Stimulated activated CD4-positive, alpha-beta T cell treated with anti-CD3 and anti-CD28 coated beads, Interleukin-12 subunit alpha, Interleukin-12 subunit beta, amount 100 ng/mL, for 4 hours (primary cell): ENCODE results near the gene STARD8.
"Not testable (repeated sequence)": the region's sequence is repeated elsewhere in the genome, so short reads cannot be mapped to it uniquely, and the experiment has no call there.

Experiments used
- DNase-seq: peaks from one replicate; pipeline ENCODE4 v3.0.0-alpha.2; 2020

The STARD8 gene

DNA sequence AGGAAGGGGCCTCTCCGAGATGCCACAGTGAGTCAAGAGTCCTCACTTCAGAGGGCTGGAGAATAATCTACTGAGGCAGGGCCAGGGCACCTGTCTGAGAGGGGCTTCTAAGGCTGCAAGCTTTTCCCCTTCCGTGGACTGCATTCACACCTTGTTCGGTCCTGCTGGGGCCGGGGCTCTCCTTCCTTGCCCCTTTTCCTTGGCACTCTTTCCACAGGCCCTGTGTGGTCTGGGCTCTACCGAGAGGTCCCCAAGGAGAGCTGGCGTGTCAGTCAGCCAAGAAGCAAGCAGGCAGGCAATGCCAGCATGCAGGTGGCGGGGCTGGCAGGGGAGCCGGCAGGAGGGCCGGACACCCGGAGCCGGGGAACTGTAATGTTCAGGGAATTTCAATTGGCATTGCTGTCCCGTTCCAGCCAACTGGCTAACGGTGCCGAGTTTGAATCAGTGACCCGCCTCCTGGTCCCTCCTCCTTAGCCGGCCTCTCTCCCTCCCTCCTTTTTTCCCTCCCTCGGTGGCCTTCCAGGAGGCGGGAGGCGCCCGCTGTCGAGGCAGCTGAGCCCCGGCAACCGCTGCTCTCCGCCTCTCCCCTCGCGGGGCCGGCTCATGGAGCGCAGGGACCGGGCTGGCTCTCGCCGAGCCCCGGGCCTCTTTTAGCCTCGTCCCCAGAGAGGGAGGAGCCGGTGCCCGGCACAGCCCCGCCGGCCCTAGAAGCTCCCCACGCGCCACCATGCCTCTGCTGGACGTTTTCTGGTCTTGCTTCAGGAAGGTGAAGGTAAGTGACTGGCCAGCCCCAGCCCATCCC, at the start of gene STARD8:
Gene STARD8 (plus strand): TSS at position 511 of the 802 bp plus-strand sequence. CDS start 217 bp downstream, at position 728.
- no peak for DNase-seq

DNA sequence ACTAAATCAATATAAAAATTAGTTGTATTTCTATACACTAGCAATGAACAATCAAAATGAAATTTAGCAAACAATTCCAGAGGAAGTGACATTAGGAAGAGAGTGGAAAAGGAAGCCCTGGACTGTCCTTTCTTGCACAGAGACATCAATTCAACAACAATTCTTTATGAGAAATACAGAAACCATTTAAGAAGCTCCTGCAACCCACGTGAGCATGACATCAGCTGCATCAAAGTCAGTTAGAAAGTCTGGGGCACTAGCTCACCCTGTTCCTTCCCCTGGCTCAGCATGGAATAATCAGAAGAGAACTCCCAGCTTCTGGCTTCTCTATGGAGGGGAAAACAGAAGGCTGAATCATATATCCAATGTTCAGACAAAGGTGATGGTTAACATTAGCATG, 48.6 kb upstream of the STARD8 start:
- DNase-seq: no peak

DNA sequence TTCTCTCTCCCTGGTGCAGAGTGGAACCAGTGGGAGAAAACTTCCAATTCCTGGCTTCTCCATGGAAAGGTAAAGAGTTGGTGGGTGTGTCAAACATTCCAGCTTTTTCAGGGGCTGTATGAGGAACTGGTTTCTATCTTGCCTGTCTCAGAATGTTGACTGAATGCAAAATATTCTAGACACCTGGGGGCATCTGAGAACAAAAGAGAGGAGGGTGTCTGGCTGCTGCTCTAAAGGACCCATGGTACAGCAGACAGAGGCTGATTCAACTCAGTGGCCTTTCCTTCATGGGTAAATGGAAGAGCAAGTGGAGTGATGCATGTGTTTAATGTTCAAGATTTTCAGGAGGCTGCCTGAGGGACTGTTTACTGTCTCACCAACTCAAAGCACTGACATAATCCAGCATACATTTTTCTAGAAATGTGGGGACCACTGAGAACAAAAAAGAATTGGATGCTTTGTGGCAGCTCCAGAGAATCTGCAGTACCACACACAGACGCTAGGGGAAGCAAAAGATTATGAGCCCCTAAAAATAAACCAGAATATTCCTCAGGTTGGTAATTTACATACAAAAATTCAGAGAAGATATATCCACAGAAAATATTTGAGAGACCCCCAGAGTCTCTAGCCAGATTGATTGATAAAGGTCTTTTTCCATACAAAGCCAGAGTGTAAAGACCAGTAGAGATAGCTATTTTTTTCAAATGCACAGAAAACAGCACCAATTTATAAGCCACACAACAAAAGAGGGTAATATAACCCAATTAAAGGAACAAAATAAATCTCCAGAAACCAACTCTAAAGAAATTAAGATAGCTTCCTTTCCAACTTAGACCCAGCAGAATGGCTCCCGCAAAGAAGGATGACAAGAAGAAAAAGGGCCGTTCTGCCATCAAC, 48.0 kb upstream of the STARD8 start:
- DNase-seq: no peak

DNA sequence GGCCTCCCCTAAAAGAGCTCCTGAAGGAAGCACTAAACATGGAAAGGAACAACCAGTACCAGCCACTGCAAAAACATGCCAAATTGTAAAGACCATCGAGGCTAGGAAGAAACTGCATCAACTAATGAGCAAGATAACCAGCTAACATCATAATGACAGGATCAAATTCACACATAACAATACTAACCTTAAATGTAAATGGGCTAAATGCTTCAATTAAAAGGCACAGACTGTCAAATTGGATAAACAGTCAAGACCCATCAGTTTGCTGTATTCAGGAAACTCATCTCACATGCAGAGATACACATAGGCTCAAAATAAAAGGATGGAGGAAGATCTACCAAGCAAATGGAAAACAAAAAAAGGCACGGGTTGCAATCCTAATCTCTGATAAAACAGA, 43.2 kb upstream of the STARD8 start:
- DNase-seq: not testable (repeated sequence)

GRCh38 chrX:68614733-68615132, 32.7 kb upstream of the STARD8 start:
- DNase-seq: not testable (repeated sequence)

DNA sequence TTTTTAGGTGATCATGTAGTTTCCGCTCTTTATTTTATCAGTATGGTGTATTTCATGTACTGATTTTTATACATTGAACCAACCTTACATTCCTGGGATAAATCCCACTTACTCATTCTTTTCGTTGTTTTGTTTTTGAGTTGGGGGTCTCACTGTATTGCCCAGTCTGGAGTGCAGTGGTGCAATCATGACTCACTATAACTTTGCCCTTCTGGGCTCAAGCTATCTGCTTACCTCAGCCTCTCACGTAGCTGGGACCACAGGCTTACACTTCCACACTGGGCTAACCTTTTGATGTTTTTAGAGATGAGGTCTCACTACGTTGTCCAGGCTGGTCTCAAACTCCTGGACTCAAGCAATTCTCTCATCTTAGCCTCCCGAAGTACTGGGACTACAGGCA, 19.5 kb upstream of the STARD8 start:
- no peak for DNase-seq

DNA sequence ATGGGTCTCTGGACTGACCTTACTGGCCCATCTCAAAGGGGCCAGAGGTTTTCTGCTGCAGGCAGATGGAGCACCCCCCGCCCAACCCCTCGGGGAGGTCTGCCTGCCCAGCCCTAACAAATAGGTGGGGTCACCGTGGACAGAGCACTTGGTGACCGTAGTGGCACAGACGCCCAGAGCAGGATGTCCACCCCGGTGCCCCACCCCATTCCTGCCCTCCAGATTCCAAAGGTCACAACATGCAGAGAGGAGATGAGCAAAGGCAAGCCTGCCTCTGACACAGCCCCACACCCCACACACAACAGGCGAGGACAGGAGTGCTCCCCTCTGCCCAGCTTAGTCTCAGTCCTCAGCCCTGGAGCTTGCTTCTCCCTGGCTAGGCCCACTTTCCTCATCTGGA, 17.5 kb upstream of the STARD8 start:
- not testable (repeated sequence) for DNase-seq

GRCh38 chrX:68631336-68631735, 16.1 kb upstream of the STARD8 start:
- DNase-seq: no peak

- no peak for DNase-seq
These were observed 15.0 kb upstream of the STARD8 start for GRCh38 chrX:68632491-68632890.

GRCh38 chrX:68633981-68634380, 13.5 kb upstream of the STARD8 start:
- no peak for DNase-seq

- DNase-seq: no peak
These were observed 12.7 kb upstream of the STARD8 start for GRCh38 chrX:68634649-68635227.

DNA sequence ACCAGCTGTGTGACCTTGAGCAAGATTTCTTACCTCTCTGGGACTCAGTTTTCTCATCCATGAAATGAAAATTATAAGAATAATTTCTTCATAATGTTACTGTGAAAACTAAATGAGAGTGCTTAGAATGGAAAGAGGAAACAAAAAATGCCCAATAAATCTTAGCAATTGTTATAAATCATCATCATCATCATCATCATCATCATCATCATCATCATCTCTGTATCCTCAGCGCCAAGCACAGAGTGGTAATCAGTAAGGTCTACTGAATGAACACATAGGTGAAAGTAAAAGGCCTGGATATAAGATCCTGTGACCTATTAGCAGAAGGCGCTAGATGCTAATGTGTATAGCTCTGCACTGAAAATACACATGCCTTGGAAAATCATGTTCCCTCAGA, 6.8 kb upstream of the STARD8 start:
- DNase-seq: no peak

- no peak for DNase-seq
These were observed 2.6 kb upstream of the STARD8 start for GRCh38 chrX:68644861-68645260.

GRCh38 chrX:68646421-68646820, 1.0 kb upstream of the STARD8 start:
- no peak for DNase-seq

DNA sequence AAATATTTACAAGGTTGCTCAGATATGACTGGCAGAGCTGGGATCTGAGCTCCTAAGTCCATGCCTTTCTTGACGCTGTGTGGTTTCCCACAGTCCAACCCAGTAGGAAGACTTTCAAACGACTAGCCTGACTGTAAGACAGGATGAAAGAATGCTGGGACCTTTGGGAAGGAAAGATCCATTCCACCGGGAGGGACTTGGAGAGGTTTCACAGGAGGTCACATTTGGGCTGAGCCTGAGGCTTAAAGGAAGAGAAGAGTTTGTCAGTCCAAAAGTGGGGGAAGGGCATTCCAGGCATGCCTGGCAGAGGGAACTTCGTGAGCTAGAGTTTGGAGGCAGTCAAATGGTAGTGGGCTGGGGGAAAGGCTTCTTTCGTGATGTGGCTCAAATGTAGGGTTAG, 1.5 kb downstream of the STARD8 start:
- DNase-seq: no peak

DNA sequence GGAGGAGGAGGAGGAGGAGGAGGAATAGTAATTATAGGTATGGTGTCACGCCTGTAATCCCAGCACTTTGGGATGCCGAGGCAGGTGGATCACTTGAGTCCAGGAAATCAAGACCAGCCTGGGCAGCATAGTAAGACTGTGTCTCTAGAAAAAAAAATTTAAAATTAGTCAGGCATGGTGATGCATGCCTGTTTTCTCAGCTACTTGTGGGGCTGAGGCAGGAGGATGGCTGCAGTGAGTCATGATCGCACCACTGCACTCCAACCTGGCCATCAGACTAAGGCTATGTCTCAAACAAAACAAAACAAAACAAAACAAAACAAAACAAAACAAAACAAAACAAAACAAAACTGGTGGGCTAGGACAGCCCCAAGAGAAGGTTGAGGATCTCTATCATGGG, 3.0 kb downstream of the STARD8 start:
- DNase-seq: no peak

DNA sequence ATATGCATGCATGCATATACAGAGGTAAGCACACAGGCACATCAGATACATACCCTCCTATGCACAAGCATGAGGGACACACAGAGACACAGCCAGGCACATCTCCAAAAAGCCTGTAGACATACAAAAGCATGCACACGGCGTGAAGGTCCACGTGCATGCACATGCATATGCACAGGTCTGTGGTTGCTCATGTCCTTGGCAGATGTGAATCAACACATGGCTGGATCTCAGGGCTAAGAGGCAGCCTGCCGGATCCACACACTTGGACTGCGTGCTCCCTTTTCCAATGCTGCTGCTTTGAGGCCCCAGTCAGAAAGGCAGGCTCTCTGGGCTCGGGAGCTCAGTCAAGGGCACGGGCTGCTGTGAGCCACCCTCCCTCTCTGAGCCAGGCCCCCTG, 3.6 kb downstream of the STARD8 start:
- DNase-seq: no peak

DNA sequence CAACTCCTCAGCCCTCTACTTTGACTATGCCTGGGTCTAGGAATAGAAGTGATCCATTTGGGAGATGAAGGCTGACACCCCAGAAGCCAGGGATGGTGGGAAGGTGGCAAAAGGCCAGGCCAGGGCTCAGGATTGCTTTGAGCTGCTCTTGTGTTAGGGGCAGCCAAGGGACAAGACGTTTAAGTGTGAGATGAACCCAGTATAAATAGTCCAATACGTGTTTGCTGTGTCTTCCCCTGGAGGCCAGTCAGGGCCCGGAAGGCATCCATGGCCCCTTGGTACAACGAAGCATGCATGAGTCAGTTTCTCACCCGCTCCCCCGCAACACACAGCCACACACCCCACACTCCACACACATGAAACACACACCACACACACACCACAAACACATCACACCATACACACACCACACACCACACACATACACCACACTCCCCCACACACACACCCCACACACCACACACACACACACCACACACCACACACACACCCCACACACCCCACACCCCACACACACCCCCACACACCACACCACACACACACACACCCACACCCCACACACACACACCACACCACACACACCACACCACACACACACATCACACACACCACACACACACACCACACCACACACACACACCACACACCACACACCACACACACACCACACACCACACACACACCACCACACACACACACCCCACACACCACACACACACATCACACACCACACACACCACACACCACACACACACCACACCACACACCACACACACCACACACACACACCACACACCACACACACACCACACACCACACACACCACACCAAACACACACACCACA, 5.1 kb downstream of the STARD8 start:
- no peak for DNase-seq

- no peak for DNase-seq
These were observed 7.2 kb downstream of the STARD8 start for GRCh38 chrX:68654693-68655092.

- not testable (repeated sequence) for DNase-seq
These were observed 9.0 kb downstream of the STARD8 start for GRCh38 chrX:68656473-68656872.

- no peak for DNase-seq
These were observed 11.1 kb downstream of the STARD8 start for GRCh38 chrX:68658530-68658929.

DNA sequence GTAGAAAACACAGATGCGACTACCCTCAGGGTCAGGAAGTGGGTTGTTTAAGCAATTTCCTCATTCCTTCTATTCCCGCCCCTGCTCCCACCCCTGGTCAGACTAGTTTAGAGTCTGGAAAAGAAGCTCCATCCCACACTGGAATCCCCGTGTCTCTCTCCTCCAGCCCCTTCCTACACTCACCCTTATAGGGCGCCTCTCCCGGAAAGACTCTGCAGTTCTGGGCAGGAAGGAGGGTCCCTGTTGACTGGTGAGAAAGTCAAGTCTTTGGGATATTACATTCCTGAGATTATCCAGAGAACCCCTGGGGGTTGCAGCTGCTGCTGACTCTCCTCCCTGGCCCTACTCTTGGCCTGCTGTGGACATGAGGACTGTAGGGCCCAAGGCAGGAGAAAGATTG, 11.9 kb downstream of the STARD8 start:
- DNase-seq: no peak

DNA sequence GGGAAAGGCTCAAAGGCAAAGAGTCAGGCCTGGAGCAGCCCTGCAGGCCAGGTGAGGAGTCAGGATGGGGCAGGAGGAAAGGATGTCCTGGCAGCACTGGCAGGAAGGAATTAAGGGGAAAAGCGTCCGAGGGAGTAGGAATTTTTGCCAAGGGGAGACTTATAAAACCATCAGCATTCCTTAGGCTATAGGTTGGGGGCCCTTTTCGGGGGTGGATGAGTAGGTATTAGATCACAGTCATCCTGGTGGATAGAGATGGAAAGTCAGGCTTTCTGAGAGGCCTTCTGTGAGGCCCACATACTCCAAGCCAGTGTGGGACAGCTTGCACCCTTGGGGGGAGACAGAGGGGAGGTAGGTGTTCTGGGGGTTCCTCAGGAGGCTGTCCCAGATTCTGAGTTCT, 12.3 kb downstream of the STARD8 start:
- no peak for DNase-seq
